Occipital lobe (tissue), 2 donors: ENCODE data around the gene ATXN2. TPM values are rescaled to one million over a fixed set of nuclear protein-coding genes. Genes with fewer than 3 reads are reported as not detected.
"Not testable (repeated sequence)": the region's sequence is repeated elsewhere in the genome, so short reads cannot be mapped to it uniquely, and the experiment has no call there.

ENCODE experiments used
- DNase-seq: peaks from one replicate; lab custom pipeline; 2025; lab: John Stamatoyannopoulos, UW
- total RNA-seq: library from RNA; depleted of rRNA; stranded (reverse); fragments of >200 nt; gene quantifications from one replicate; pipeline ENCODE4 v1.2.3, GENCODE V29; 2014

ATXN2 gene, protein sequence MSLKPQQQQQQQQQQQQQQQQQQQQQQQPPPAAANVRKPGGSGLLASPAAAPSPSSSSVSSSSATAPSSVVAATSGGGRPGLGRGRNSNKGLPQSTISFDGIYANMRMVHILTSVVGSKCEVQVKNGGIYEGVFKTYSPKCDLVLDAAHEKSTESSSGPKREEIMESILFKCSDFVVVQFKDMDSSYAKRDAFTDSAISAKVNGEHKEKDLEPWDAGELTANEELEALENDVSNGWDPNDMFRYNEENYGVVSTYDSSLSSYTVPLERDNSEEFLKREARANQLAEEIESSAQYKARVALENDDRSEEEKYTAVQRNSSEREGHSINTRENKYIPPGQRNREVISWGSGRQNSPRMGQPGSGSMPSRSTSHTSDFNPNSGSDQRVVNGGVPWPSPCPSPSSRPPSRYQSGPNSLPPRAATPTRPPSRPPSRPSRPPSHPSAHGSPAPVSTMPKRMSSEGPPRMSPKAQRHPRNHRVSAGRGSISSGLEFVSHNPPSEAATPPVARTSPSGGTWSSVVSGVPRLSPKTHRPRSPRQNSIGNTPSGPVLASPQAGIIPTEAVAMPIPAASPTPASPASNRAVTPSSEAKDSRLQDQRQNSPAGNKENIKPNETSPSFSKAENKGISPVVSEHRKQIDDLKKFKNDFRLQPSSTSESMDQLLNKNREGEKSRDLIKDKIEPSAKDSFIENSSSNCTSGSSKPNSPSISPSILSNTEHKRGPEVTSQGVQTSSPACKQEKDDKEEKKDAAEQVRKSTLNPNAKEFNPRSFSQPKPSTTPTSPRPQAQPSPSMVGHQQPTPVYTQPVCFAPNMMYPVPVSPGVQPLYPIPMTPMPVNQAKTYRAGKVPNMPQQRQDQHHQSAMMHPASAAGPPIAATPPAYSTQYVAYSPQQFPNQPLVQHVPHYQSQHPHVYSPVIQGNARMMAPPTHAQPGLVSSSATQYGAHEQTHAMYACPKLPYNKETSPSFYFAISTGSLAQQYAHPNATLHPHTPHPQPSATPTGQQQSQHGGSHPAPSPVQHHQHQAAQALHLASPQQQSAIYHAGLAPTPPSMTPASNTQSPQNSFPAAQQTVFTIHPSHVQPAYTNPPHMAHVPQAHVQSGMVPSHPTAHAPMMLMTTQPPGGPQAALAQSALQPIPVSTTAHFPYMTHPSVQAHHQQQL
- total RNA-seq = 79.5 TPM

DNA sequence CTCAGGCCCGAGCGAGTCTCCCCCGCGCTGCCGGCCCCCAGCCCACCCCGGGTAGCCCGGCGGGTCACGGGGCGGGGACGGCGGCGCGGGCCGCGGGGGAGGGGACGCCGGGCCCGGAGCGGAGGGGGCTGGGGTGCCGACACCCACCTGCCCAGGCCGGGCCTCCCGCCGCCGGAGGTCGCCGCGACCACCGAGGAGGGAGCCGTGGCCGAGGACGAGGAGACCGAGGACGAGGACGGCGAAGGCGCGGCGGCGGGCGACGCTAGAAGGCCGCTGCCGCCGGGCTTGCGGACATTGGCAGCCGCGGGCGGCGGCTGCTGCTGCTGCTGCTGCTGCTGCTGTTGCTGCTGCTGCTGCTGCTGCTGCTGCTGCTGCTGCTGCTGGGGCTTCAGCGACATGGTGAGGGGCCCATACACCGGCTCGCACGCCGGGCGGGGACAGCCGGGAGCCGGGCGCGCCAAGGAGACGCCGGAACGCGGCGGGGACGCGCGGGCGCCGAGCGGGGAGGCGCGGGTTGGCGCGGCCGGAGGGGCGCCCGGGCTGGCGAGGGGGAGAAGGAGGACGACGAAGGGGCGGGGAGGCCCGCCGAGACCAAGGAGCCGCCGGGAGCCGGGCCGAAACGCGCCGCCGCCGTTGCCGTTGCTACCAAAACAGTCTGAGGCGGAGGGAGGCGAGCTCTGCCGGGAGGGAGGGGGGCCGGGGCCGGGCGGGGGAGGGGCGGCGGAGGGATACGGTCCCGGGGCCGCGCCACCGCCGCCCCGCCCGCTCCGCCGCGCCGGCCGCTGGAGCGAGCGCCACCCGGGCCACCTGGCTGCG lies at the start of gene ATXN2:
ATXN2 (minus strand) TSS at position 679 of the 816 bp plus-strand sequence; CDS start at position 398, 281 bp downstream.
- DNase-seq = peak; percentile 77

DNA sequence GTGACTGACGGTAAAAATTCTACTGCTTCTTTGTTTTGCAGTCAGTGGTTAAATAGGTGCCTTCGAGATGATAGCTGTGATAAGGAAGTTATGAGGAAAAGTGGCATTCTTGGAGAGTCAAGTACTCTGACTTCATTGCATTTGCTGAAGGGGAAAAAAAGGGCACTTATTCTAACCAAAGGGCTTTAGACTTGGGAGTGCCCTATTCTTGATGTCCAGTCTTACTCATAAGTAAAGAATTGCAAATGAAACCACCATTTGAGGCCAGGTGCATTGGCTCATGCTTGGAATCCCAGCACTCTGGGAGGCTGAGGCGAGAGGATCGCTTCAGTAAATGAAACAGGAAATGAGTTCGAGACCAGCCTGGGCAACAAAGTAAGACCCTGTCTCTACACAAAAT lies 46.3 kb upstream of the ATXN2 start:
- no peak for DNase-seq

DNA sequence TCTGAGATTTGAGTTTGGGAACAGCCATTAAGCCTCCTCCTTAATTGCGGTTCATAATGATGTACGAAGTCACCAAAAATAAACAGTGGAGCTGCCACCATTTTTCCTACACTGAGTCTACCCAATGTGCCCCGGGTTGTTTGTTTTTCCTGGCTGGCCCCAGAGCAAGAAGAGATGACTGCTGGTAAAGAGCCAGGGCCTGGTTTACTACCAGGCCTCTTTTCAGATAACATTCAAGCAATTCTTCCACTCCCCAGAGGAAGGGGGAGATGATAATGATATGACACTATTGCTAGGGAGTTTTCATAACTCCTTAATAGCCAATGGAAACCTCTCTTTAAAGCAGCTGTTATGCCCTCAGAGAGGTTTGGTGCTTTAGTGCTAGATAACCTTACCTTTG lies 44.3 kb upstream of the ATXN2 start:
- no peak for DNase-seq

DNA sequence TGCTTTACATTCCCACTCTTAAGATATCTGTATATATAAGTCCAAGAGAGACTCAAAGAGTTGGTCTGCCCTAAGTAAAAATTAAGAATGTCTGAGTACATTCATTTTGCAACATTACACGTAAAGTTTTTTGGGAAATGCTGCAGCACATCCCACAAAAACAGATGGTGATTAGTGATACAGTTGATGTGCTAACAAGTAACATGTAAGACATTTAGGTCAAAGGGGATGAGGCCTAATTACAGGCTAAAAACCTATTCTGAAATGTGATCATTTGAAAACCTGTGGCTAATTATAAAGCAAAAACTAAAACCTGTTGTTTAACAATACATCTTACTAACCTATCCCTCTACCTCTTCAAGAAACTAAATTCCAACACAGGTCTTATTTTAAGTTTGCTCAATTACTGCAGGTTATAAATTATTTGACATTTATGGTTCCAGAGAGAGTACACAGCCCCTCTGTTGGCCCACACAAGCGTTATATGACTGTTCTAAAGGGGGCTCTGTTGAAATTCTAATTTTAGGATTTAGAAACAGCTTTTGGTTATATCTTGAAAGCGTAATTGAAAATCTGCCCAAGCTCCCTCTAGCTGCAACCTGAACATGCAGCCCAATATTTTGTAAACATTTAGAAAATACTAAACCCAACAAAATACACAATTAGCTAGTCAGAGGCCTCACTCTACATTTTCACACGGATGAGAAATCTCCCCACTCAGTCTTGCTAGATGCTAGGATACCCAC lies 43.7 kb upstream of the ATXN2 start:
- DNase-seq = no peak

DNA sequence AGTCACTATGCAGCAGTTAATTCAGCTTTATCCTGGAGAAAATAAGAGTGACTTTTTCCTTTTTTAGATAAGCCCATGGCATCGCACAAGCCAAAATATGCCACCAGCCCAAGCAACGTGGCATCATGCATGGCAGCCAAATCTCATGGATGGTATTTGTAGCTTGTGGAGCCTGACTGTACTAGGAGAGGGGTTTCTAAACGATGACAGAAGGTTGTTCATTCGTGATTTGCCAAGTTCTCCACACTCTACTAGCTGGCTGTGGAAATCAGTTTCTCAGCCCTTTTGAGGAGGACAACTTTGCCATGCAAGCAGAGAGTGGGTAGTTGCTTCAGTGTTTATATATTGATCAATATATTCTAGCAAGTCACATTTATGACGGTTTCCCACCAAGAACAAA lies 41.4 kb upstream of the ATXN2 start:
- no peak for DNase-seq

DNA sequence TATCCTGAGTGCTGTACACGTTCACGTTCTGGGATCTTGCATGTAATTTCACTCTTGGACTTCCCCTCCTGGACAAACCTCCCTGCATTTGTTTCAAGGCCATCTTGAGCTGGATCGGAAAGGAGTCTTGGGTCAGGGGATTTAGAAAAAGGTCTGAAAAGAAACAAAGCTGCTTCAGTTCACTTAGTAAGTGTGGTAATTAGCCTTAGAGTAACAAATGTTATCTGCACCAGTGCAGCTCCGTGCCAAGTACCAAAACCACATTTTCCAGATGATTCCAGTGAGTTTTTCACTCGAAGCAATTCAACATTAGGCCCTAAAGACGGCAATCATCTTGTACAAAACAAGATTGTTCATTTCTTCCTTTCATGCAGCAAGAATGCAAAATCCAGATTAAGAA lies 39.4 kb upstream of the ATXN2 start:
- DNase-seq = no peak

DNA sequence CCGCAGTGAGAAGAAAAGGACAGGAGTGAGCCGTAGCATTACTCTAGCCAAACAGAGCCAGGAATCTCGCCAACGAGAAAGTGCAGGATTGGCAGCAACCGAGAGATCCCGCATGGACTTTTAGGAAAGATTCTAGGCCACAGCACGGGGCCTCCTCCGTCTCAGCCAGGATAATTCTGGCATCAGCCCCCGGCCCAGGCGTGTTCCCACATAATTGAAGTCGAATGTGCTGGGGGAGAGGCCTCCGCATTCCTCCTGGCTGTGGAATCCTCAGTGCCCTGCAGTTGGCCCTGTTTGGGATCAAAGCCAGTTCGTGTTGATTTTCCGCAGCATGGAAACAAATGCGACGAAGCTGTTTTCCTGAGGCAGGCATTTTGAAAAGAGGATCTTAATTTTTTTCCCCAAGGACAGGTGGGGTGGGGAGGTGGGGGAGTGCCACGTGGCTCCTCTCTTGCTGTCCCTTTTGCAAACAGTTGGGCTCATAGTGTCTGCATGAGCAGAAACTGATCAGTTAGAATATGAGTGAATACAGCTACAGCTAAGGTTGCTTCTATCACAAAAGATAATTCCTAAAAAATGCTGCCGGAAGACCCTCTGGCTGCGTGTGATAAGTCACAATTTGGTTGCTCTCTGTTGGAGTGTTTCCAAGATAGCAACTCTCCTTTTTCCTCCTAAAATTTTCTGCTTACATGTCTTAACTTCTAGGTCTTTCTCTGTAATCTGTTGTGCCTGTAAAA lies 37.3 kb upstream of the ATXN2 start:
- DNase-seq = peak; percentile 25

DNA sequence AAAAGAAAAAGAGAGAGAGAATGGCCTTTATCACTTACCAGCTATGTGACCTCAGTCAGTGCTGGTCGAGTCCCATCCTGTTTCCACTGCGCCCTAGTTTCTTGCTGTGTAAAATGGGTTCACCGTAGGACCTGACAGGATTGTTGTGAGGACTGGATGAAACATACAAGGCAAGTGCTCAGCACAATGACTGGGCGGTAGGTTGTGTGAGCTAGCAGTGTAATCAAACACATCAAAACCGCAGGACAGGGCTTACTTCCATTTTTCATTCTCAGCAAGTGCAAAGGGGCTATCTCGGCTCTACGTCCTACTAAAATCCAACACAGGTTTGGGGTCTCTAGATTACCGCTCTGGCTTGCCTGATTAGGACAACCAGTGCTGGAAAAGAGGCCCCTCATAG lies 36.4 kb upstream of the ATXN2 start:
- no peak for DNase-seq

DNA sequence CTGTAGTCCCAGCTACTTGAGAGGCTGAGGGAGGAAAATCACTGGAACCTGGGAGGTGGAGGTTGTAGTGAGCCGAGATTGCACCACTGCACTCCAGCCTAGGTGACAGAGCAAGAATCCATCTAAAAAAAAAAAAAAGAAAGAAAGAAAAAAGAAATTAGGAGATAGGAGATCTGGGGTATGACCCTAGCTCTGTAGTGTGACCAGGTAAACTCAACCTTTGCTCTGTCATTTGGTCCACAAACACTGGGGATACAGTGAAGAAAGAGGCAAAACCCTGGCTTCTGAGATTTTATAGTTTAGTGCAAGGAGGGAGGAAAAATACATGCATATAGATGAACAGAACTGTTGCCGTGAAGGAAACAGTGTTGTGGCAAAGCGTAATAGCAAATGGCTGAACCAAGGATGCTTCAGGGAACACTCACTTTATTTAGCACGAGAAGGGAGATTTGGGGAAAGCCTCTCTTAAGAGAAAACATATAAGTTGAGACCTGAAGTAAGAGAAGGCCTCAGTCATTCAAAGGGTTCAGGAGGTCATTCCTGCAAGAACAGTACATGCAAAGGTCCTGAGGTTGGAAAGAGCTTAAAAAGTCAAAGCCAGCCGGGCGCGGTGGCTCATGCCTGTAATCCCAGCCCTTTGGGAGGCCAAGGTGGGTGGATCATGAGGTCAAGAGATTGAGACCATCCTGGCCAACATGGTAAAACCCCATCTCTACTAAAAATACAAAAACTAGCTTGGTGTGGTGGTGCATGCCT lies 29.6 kb upstream of the ATXN2 start:
- DNase-seq = no peak

DNA sequence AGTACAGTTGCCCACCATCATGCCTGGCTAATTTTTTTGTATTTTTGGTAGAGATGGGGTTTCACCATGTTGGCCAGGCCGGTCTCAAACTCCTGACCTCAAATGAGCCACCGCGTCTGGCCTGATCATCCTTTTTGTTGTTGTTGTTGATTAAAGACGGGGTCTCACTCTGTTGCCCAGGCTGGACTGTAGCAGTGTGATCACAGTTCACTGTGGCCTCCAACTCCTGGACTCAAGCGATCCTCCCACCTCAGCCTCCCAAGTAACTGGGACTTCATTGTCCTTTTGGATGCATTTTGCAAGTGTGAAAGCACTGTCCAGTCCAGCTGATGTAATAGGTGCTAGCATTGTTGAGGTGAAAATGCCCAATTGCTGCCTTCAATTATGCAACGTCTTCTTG lies 27.1 kb upstream of the ATXN2 start:
- DNase-seq = no peak

DNA sequence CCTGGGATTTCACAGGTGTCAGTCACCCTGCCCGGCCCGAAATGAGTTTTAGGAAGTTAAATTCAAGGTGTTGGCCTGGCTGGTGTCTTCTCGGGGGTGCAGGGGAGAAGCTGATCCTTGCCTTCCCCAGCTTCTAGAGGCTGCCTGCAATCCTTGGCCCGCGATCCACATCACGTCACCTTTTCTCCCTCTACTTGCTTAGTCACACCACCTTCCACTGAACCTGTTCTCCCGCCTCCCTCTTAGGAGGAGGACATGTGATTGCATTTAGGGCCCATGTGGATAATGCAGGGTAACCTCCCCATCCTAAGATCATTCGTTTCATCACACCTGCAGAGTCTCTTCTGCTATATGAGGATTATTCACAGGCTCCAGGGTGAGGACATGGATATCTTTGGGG lies 25.4 kb upstream of the ATXN2 start:
- no peak for DNase-seq

DNA sequence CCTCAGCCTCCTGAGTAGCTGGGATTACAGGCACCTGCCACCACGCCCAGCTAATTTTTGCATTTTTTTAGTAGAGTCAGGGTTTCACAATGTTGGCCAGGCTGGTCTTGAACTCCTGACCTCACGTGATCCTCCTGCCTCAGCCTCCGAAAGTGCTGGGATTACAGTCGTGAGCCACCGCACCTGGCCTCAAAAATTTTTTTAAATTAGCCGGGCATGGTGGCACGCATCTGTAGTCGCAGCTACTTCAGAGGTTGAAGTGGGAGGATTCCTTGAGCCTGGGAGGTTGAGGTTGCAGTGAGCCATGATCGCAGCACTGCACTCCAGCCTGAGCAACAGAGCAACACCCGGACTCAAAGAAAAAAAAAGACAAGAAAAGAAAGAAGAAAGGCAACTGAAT lies 18.7 kb upstream of the ATXN2 start:
- not testable (repeated sequence) for DNase-seq

DNA sequence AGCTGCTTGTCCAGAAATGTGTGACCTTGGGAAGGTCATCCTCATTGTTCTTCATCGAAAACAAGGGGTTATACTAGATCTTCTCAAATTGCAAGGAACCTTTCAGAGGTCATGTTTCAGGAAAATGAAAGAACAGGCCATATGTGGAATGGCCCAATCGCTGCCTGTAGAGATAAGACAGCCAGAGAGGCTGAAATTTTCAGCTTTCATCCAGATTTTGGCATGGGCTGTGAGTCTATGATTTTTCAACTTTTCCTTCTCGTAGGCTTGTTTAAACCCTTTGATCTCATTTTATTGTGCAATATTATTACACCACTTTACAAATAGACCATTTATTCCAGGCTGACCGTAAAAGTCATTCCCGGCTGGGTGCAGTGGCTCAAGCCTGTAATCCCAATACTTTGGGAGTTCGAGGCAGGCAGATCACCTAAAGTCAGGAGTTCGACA lies 17.1 kb upstream of the ATXN2 start:
- DNase-seq = no peak

DNA sequence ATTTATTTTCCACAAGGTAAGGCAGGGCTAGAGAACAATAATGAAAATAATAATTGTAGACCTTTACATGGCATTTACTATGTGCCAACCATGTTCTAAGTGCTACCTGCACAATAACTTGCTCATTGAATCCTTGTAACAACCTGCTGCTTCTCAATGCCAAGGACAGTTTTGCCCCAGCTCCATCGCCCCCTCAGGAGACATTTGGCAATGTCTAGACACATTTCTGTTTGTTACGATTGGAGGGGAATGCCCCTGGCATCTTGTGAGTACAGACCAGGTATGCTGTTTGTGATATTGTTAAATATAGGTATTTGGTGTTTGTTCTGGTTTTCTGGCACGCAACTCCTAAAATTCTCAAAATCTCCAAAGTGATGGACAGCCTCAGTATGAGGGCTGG lies 8.1 kb upstream of the ATXN2 start:
- no peak for DNase-seq

DNA sequence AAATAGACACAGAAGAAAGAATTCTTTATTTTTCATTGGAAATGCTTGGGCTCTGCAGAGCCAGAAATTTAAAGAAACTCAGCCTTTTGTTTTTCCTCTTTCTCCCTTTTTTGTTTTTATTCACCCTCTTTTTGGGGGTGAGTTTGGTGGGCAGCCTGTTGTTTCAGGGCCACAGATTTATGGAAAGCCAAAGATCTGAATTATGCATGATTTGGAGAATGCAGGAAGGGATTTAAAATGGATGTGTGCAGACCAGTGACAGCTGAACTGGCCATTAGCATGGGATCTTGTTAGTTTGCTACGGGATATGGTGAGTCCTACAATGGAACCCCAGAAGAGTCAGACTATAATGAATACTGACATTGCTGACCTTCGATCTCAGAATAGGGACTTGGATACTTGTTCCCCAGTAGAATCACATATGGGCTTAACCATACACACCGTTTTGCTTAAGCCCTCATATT lies 7.7 kb upstream of the ATXN2 start:
- no peak for DNase-seq

DNA sequence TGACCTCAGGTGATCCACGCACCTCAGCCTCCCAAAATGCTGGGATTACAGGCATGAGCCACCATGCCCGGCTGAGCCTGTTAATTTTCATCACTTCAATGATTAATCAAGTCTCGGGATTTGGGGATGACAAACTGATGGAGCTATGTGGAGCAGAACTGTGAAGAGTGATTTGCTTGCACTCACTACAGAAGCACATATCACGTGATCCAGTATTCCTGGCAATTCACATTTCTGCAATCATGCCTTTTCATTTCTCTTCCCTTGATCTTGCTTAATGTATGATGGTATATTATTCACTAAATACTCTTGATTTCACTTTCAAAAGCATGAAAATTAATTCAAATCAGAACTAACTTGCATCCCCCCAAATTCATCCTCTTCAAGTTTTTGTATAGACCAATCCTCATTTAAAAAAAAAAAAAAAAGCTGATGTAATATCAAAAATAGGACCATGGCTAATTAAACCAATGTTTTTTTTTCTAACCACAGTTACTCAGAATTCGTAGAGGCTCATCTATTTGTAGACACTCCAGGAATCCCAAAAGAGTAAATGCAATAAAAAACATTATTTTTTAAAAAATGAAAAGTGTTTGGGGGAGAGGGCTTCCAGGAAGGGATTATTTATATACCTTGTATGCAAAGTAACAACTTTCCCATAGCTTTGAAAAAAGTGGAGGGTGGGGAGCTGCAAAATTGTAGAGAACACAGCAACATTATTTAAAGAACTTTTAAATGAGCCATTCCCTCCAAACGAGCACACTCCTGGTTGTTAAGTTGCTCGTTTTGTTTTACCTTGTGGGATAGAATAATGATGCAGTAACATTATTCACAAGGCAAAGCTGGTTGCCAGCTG lies 7.0 kb upstream of the ATXN2 start:
- DNase-seq = no peak

DNA sequence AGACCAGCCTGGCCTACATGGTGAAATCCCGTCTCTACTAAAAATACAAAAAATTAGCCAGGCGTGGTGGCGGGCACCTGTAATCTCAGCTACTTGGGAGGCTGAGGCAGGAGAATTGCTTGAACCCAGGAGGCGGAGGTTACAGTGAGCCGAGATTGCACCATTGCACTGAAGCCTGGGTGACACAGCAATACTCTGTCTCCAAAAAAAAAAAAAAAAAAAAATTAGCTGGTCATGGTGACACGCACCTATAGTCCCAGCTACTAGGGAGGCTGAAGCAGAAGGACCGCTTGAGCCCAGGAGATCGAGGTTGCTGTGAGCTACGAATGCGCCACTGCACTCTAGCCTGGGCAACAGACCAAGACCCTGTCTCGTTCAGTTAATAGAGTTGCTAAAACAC lies 3.7 kb upstream of the ATXN2 start:
- DNase-seq = not testable (repeated sequence)

DNA sequence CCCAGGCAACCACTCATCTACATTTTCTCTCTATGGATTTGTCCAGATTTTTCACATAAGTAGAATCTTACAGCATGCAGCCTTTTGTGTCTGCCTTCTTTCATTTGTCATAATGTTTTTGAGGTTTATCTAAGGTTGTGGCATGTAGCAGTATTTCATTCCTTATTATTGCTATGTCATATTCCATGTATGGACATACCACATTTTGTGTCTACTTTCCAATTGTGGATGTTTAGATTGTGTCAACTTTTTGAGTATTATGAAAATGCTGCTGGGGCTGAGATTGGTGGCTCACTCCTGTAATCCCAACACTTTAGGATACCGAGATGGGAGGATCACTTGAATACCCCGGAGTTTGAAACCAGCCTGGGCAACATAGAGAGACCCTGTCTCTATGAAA lies 3.2 kb upstream of the ATXN2 start:
- no peak for DNase-seq
